ENCODE results near the gene ZFAND2A. TPM values are rescaled to one million over a fixed set of nuclear protein-coding genes. Genes with fewer than 3 reads are reported as not detected.

The ZFAND2A gene
- total and polyA plus RNA-seq, 2 of the 8 experiments (the other 6 are each of a cell fraction or from before 2014, with no cell fraction given) = 16.6 to 20.3 TPM

GRCh38 chr7:1129431-1129830 lies 30.6 kb downstream of the ZFAND2A start:
- Histone ChIP-seq H2BK20ac (ENCODE audit: low read length) (no peak overlapping the region), H2BK15ac (ENCODE audit: low read length) (no peak overlapping the region), H3K4ac (replicated peaks; ENCODE audit: insufficient read length, low read depth, low read length) (no peak overlapping the region), H3K4me1 (replicated peaks in 1 of 4; ENCODE audit: control insufficient read depth in 3 of 4, insufficient read depth in 4 of 4, low read length in 3 of 4) (no peaks in the 10 kb centered on the region), H3K4me3 (ENCODE audit: extremely low read depth in 1 of 4, insufficient read depth in 2 of 4, low read depth in 3 of 4, low read length in 4 of 4) (no peak overlapping the region), H4K20me1 (replicated peaks in 1 of 2; ENCODE audit: control insufficient read depth in 1 of 2, insufficient read depth in 2 of 2, low read length in 2 of 2) (peaks cover 0 to 3% of the 10 kb centered on the region in 2 experiments), H3K56ac (replicated peaks; ENCODE audit: insufficient read length, low read depth, low read length) (no peak overlapping the region), H3K9ac (replicated peaks in 1 of 4; ENCODE audit: extremely low read depth in 1 of 4, low read depth in 3 of 4, low read length in 3 of 4) (no peak overlapping the region), H3K27me3 (replicated peaks in 1 of 4; ENCODE audit: control insufficient read depth in 3 of 4, extremely low read depth in 1 of 4, insufficient read depth in 3 of 4, low read length in 3 of 4) (no peaks in the 10 kb centered on the region), H3K79me2 (ENCODE audit: control insufficient read depth in 1 of 2, insufficient read depth in 2 of 2, low read length in 2 of 2) (peaks cover 3 to 32% of the 10 kb centered on the region in 2 experiments; a peak in 3 of 4 replicates), H4K91ac (replicated peaks; ENCODE audit: insufficient read length, low read length) (no peak overlapping the region), H3K36me3 (ENCODE audit: control insufficient read depth in 2 of 4, insufficient read depth in 4 of 4, low read length in 3 of 4) (peaks cover 0 to 14% (median 5%) of the 10 kb centered on the region in 4 experiments; a peak in 3 of 8 replicates), H3K23me2 (ENCODE audit: low read depth, low read length) (no peaks in the 10 kb centered on the region), H3K14ac (ENCODE audit: insufficient read length) (no peak overlapping the region), H3K9me3 (ENCODE audit: insufficient read depth in 2 of 2, low read depth in 1 of 2, low read length in 1 of 2) (peaks cover 0 to 4% of the 10 kb centered on the region in 2 experiments; a peak in 1 of 4 replicates), H3K27ac (ENCODE audit: low read depth, low read length) (no peak overlapping the region), H2AK5ac (ENCODE audit: low read depth, low read length) (no peak overlapping the region), H3K18ac (ENCODE audit: extremely low read depth, low read length) (no peak overlapping the region), H3K23ac (ENCODE audit: insufficient read length) (no peak overlapping the region), H3K79me1 (ENCODE audit: low read depth, low read length) (no peaks in the 10 kb centered on the region; the same call in 1 of the 2 replicates), H4K8ac (ENCODE audit: extremely low read depth, insufficient read depth, low read length) (no peak overlapping the region), H2AFZ (ENCODE audit: low read length) (no peak overlapping the region), H4K5ac (ENCODE audit: insufficient read length, low read depth, low read length) (no peak overlapping the region), H2BK12ac (ENCODE audit: low read depth, low read length) (no peak overlapping the region), H2BK5ac (ENCODE audit: low read depth, low read length) (no peak overlapping the region), H2BK120ac (replicated peaks; ENCODE audit: low read depth, low read length) (no peak overlapping the region), H3K4me2 (ENCODE audit: insufficient read depth in 1 of 2, low read depth in 2 of 2, low read length in 2 of 2) (no peak overlapping the region)
- FAIRE-seq (no peak), DNase-seq (ENCODE audit: low read depth in 1 of 2, low spot score in 2 of 2) (no peak)
- ChIA-PET CTCF (ENCODE audit: partially characterized antibody) (interaction anchor here (0.5 to 1.4 kb wide), 3 partner anchors 22 to 866 kb away, joined by 3 read pairs; no protein-coding TSS in a partner anchor), POLR2A (ENCODE audit: partially characterized antibody) (no interaction called here)
- 96% methylated on average over 6 of the region's 13 CpGs; no CpG with 5 or more reads in 1 of the 2 experiments for WGBS, 2 experiments (ENCODE audit: extremely low coverage in 1 of 2, insufficient coverage in 1 of 2, insufficient read length in 1 of 2, insufficient replicate concordance in 2 of 2, low coverage in 1 of 2, low lambda C conversion rate in 2 of 2, missing lambda C conversion rate in 1 of 2)
- TF ChIP-seq EZH2 (IDR thresholded peaks at IDR 0.05; ENCODE audit: low read depth, low read length, severe bottlenecking) (no peak), RNF2 (IDR thresholded peaks at IDR 0.05; ENCODE audit: borderline replicate concordance, low read depth, low read length, missing control alignments, poor library complexity, severe bottlenecking) (no peak), RAD21 (IDR thresholded peaks at IDR 0.05 in 1 of 2, conservative IDR thresholded peaks at IDR 0.05 in 1 of 2; ENCODE audit: low read depth in 2 of 2, low read length in 2 of 2) (no peak), BCL11A (IDR thresholded peaks at IDR 0.05; ENCODE audit: low read depth in 2 of 2, low read length in 2 of 2) (no peak), USF2 (IDR thresholded peaks at IDR 0.05; ENCODE audit: low read length) (no peak), E2F6 (IDR thresholded peaks at IDR 0.05) (no peak), JUND (IDR thresholded peaks at IDR 0.05; ENCODE audit: low read length) (no peak), SRF (IDR thresholded peaks at IDR 0.05; ENCODE audit: low read depth, low read length) (no peak), CEBPB (IDR thresholded peaks at IDR 0.05; ENCODE audit: low read depth, low read length) (no peak), TAF7 (optimal IDR thresholded peaks at IDR 0.05; ENCODE audit: borderline replicate concordance, low read depth, low read length) (no peak), BRCA1 (IDR thresholded peaks at IDR 0.05; ENCODE audit: low read depth, low read length) (no peak), CHD1 (IDR thresholded peaks at IDR 0.05; ENCODE audit: low read depth, low read length) (no peak)
